SU-DHL-6 (cell line): Measurements from ENCODE around the gene FASTKD2.

Source experiments
- H2AFZ ChIP-seq: fragments of 200-600 bp; sonication (generic); 2 replicates; pipeline ENCODE4 v1.6.1; 2014; ENCODE audit warnings: low read depth, mild to moderate bottlenecking, moderate library complexity, mixed read lengths, antibody characterized with exemption, low read length; ENCODE audit not compliant: severe bottlenecking
- H3F3A ChIP-seq: fragments of 200-600 bp; shearing (Covaris generic); 2 replicates; pipeline ENCODE4 v1.6.0; 2016; ENCODE audit warnings: antibody characterized with exemption, mild to moderate bottlenecking; ENCODE audit not compliant: insufficient read depth
- H3K27ac ChIP-seq: fragments of 200-600 bp; sonication (generic); 2 replicates; pipeline ENCODE4 v1.5.1; 2016; ENCODE audit warnings: low read depth, mild to moderate bottlenecking, low read length, moderate library complexity, mixed read lengths
- H3K27me3 ChIP-seq: fragments of 200-600 bp; sonication (generic), shearing (Covaris generic); 2 replicates; pipeline ENCODE4 v1.6.0; 2014; ENCODE audit warnings: mild to moderate bottlenecking, low read length
- H3K36me3 ChIP-seq: fragments of 200-600 bp; sonication (generic); 2 replicates; pipeline ENCODE4 v1.6.1; 2014; ENCODE audit warnings: mild to moderate bottlenecking, low read length, mixed read lengths
- H3K4me2 ChIP-seq: fragments of 300-600, 200-600 bp; shearing (Covaris generic), sonication (generic); 2 replicates; pipeline ENCODE4 v1.6.0; 2014; ENCODE audit warnings: low read length, low read depth, mild to moderate bottlenecking; ENCODE audit not compliant: poor library complexity, severe bottlenecking
- H3K4me3 ChIP-seq: fragments of 200-600 bp; sonication (generic); 2 replicates; pipeline ENCODE4 v1.5.1; 2014; ENCODE audit warnings: antibody characterized with exemption, low read length, mild to moderate bottlenecking, mixed read lengths; ENCODE audit not compliant: insufficient read depth, poor library complexity, severe bottlenecking
- H3K79me2 ChIP-seq: fragments of 200-600 bp; sonication (generic); 2 replicates; pipeline ENCODE4 v1.6.1; 2014; ENCODE audit warnings: mild to moderate bottlenecking, low read length, moderate library complexity; ENCODE audit not compliant: insufficient read depth
- H3K9ac ChIP-seq: fragments of 200-600 bp; sonication (generic); 2 replicates; pipeline ENCODE4 v1.7.0; 2014; ENCODE audit warnings: mild to moderate bottlenecking, low read length
- H3K9me2 ChIP-seq: fragments of 200-600 bp; sonication (generic); replicated peaks from 2 replicates; pipeline ENCODE4 v1.6.1; 2014; ENCODE audit warnings: low read length; ENCODE audit not compliant: insufficient read depth
- H3K9me3 ChIP-seq: fragments of 200-600 bp; sonication (generic); 2 replicates; pipeline ENCODE4 v1.6.1; 2014; ENCODE audit warnings: low read length, mixed read lengths; ENCODE audit not compliant: insufficient read depth
- H4K20me1 ChIP-seq: fragments of 200-600 bp; sonication (generic); 2 replicates; pipeline ENCODE4 v1.6.1; 2014; ENCODE audit warnings: low read depth, mild to moderate bottlenecking, antibody characterized with exemption, low read length, moderate library complexity, mixed read lengths
- EZH2phosphoT487 ChIP-seq: fragments of 200-600 bp; sonication (generic), shearing (Covaris generic); conservative IDR thresholded peaks from 2 replicates; pipeline ENCODE4 v1.6.1; 2018; ENCODE audit warnings: mild to moderate bottlenecking, antibody characterized with exemption, low read length, moderate library complexity, mixed read lengths
- TF ChIP-seq, protein P1 (sequence below): fragments of 200-600 bp; sonication (generic); IDR thresholded peaks from one replicate; pipeline ENCODE4 v1.5.1; 2017; ENCODE audit warnings: antibody characterized with exemption, mild to moderate bottlenecking, low read length, moderate library complexity; ENCODE audit not compliant: insufficient read depth, poor library complexity, severe bottlenecking

The FASTKD2 gene

DNA sequence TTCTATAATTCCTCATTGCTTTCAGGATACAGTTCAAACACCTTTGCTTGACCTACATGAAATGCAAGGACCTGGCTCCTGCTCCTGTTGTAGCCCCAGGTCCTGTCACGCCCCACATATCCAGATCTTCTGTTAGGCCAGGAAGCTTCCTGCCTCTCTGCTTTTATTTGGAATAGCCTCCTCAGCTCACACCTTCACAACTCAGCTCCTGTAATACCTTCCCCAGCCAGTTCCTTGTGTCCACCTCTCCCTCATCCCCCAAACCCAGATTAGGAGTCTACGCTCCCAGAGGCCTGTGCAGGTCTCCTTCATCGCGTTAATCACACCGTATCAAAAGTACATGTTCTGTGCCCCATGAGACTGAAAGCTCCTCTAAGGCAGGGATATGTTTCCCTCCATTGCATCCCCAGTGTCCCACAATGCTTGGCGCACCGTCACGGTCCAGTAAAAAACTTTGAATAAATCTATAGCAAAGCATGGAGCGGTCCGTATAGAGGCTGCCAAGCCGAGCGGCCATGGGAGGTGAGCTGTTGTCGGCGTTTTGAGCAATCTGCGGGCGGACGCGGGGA, 649 bp upstream of the FASTKD2 start:
- Histone ChIP-seq H3K27ac (peak overlapping the region; percentile 68; the same call in 1 of the 2 replicates), H3K9ac (peak overlapping the region; percentile 83), H3K36me3 (peaks cover 3% of the 10 kb centered on the region; the same call in 1 of the 2 replicates), H3K79me2 (peaks cover 34% of the 10 kb centered on the region), H3K4me2 (peak overlapping the region; percentile 93), H3K27me3 (no peaks in the 10 kb centered on the region), H3F3A (no peaks in the 10 kb centered on the region), H3K9me2 (no peaks in the 10 kb centered on the region), H4K20me1 (no peaks in the 10 kb centered on the region), H3K4me3 (peak overlapping the region; percentile 90), H3K9me3 (no peaks in the 10 kb centered on the region), H2AFZ (peak overlapping the region; percentile 89)
- no peak for TF ChIP-seq EZH2phosphoT487
- TF ChIP-seq, protein P1, sequence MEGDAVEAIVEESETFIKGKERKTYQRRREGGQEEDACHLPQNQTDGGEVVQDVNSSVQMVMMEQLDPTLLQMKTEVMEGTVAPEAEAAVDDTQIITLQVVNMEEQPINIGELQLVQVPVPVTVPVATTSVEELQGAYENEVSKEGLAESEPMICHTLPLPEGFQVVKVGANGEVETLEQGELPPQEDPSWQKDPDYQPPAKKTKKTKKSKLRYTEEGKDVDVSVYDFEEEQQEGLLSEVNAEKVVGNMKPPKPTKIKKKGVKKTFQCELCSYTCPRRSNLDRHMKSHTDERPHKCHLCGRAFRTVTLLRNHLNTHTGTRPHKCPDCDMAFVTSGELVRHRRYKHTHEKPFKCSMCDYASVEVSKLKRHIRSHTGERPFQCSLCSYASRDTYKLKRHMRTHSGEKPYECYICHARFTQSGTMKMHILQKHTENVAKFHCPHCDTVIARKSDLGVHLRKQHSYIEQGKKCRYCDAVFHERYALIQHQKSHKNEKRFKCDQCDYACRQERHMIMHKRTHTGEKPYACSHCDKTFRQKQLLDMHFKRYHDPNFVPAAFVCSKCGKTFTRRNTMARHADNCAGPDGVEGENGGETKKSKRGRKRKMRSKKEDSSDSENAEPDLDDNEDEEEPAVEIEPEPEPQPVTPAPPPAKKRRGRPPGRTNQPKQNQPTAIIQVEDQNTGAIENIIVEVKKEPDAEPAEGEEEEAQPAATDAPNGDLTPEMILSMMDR = no peak

DNA sequence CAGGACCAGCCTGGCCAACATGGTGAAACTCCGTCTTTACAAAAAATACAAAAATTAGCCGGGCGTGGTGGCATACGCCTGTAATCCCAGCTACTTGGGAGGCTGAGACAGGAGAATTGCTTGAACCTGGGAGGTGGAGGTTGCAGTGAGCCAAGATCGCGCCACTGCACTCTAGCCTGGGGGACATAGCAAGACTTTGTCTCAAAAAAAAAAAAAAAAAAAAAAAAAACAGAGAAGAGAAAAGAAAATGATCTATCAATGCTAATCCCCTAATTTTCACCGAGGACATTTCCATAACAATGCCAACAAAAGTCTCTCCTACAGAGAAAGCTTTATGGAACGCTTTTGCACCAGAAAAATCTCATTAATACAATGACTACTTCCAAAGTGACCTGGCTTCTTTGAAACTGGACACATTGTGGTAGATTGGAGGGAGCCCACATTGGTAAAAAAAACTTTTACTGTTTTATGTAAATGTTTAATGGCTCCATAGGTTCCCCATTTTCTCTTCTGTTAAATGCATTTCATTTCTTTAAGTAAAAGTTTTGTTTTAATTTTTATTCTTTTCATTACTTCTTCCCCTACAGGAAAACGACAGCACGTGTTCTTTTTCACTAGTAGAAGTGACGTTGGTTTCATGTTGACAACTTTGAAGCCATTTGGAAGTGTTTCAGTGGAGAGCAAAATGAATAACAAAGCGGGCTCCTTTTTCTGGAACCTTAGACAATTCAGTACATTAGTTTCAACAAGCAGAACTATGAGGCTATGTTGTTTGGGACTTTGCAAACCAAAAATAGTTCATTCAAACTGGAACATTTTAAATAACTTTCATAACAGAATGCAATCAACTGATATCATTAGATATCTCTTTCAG, 888 bp downstream of the FASTKD2 start:
- TF ChIP-seq, protein P1 = no peak
- no peak for TF ChIP-seq EZH2phosphoT487
- Histone ChIP-seq H2AFZ (peak overlapping the region; percentile 89), H3K79me2 (peaks cover 34% of the 10 kb centered on the region), H3K27ac (no peak overlapping the region), H3K9ac (peak overlapping the region; percentile 83), H3K9me2 (no peaks in the 10 kb centered on the region), H4K20me1 (no peaks in the 10 kb centered on the region), H3K4me2 (peak overlapping the region; percentile 93), H3F3A (no peaks in the 10 kb centered on the region), H3K4me3 (peak overlapping the region; percentile 90), H3K27me3 (no peaks in the 10 kb centered on the region), H3K9me3 (no peaks in the 10 kb centered on the region), H3K36me3 (peaks cover 11% of the 10 kb centered on the region; the same call in 1 of the 2 replicates)

DNA sequence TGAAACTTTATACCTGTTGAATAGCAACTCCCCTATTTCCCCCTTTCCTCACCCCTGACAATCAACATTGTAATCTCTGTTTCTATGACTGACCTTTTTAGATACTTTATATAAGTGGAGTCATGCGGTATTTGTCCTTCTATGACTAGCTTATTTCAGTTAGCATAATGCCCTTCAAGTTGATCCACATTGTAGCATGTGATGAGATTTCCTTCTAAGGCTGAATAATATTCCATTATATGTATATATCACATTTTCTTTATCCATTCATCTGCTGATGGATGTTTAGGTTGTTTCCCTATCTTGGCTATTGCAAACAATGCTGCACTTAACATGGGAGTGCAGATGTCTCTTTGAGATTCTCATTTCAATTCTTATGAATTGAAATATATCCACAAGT, 9.5 kb downstream of the FASTKD2 start:
- no peaks in the 10 kb centered on the region for H3K9me3 ChIP-seq
- H3K27me3 ChIP-seq = no peaks in the 10 kb centered on the region
- H3K79me2 ChIP-seq = peaks cover 31% of the 10 kb centered on the region
- no peaks in the 10 kb centered on the region for H3F3A ChIP-seq
- H3K4me3 ChIP-seq = no peak overlapping the region
- no peaks in the 10 kb centered on the region for H3K9me2 ChIP-seq
- no peaks in the 10 kb centered on the region for H4K20me1 ChIP-seq
- TF ChIP-seq EZH2phosphoT487 = no peak
- TF ChIP-seq, protein P1 = no peak
- H3K4me2 ChIP-seq = no peak overlapping the region
- H3K36me3 ChIP-seq = peaks cover 78% of the 10 kb centered on the region
- H2AFZ ChIP-seq = no peak overlapping the region
- H3K9ac ChIP-seq = no peak overlapping the region
- no peak overlapping the region for H3K27ac ChIP-seq
